Measurements from ENCODE around the gene TGFB3.

TGFB3 gene

GRCh38 chr14:75987201-75987970, 5.6 kb upstream of the TGFB3 start:
- no peak for DNase-seq (ENCODE audit: insufficient read length, low spot score)
- FAIRE-seq: no peak

DNA sequence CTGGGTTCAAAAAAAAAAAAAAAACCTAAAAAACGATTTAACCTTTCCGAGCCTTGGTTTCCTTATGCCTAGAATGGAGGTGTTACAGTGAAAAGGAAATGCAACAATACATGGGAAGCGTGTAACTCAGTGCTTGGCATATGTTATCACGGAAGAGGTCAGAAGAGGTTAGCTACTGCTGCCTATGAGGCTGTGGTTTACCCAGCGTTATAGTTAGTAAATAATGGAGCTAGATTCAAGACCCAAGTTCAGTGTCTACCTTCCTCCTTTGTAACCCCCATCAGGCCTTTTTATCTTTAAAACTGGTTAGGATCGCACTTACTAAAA, 4.6 kb upstream of the TGFB3 start:
- FAIRE-seq (no peak), DNase-seq (ENCODE audit: insufficient read length, low spot score) (no peak)

DNA sequence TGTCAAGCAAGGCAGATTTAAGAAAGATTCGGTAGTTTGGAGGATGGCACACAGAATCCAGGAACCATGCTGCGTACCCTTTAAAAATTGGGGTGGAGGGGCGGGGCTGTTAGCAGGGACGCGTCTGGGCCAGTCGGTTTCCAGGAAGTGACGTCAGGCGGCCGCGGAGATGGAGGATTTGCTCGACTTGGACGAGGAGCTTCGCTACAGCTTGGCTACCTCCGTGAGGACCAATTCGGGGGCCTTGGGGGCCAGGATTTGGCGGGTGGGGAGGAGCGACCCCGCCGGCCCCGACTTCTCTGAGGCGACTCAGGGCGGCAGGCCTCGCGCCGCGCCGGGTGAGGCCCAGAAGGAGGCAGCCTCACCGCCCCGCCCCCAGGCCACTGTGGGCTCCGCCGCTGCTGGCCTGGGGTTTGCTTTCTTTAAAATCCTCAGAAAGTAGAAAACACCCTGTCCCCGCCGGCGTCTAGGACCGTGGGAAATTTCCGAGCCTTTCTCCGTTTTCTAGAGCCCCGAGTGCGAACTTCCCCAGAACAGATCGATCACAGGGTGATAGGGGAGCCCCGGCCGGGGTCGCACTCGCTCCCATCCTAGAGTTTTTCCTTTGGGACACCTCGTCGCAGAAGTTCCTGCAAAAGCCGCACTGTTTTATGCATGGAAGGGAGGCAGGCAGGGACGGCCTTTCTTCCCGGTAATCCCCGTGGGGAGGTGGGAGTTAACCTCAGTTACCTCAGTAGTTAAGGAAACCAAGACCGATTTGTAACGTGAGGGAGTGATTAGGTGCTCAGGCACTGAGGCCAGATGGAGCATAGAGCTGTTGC, 4.0 kb upstream of the TGFB3 start, which contains the start of gene IFT43:
Gene IFT43 (plus strand): TSS at position 146 of the 821 bp plus-strand sequence. CDS start 24 bp downstream, at position 170.
- FAIRE-seq: peak; percentile 75
- peak; percentile 85 for DNase-seq (ENCODE audit: insufficient read length, low spot score)

GRCh38 chr14:75984674-75985073, 2.9 kb upstream of the TGFB3 start:
- no peak for FAIRE-seq

DNA sequence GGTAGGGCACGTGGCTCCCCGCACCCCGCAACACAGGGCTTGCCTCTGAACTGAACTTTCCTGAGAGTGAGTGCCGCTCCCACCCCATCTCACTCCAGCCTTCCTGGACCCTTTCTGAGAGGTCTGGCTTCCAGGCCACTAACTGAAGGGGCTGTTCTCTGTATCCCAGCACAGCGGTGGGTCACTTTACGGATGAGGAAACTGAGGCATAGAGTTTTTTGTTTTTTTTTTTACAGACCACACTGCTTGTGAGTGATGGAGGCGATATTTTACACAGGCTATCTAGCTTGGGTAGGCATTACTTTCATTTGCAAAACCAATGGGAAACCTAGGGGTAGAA, 1.2 kb upstream of the TGFB3 start:
- DNase-seq (ENCODE audit: insufficient read length, low spot score): no peak
- no peak for FAIRE-seq

More at GRCh38 chr14:75984674-75985073, 2.9 kb upstream of the TGFB3 start:
- DNase-seq (ENCODE audit: insufficient read length, low spot score): no peak

DNA sequence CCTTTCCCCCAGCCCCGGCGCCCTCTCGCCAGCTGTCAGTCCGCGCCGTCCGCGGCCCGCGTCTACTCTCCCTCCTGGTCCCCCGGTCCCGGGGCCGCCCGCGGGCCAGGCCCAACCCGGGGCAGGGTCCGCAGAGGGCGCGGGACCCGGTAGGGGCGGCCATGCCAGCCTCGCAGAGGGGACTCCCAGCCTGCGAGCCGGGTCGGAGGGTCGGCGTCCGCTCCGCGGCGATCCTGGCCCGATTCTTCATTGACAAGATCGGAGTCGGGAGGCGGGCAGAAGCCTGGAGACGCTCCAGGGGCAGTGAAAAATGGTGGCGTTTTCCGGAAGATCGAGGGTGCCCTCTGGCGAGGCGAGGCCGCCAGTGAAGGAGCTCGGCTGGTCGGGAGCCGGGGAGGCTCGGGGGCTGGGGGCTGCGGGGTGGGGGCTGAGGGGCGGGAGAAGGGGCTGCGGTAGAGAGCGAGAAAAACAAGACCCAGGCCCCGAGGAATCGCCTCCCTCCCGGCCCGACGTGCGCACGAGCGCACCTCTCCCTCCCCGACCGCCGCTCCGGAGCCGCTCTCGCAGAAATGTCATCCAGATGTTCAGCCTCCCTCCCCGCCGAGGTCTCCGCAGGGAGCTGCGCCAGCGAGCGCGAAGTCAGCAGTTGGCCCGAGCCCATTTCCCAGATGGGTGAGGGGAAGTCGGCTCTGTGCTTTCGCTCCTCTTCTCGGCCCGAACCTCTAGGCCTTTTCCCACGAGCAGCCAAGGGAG, 647 bp upstream of the TGFB3 start:
- DNase-seq (ENCODE audit: insufficient read length, low spot score) (peak; percentile 59), FAIRE-seq (no peak)

DNA sequence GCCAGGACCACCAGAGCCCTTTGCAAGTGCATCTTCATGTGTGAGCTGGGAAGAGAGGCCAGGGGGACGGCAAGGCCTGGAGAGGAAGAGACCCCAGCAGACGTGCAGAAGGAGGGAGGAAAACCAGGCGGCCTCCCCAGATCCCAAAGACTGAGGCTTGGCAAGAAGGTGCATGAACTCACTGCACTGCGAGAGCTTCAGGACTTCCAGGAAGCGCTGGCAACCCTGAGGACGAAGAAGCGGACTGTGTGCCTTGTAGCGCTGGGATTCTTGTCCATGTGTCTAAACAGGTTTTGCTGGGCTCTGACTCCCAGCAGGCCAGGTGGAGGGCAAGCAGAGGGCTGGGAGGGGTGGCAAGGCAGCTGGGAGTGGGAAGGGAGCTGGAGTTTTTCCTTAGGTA, 939 bp downstream of the TGFB3 start:
- FAIRE-seq (no peak), DNase-seq (ENCODE audit: insufficient read length, low spot score) (no peak)

GRCh38 chr14:75979648-75980565, 1.9 kb downstream of the TGFB3 start:
- no peak for DNase-seq (ENCODE audit: insufficient read length, low spot score)
- no peak for FAIRE-seq

GRCh38 chr14:75979071-75979571, 2.7 kb downstream of the TGFB3 start:
- no peak for DNase-seq (ENCODE audit: insufficient read length, low spot score)
- FAIRE-seq: peak; percentile 37

GRCh38 chr14:75978249-75978731, 3.5 kb downstream of the TGFB3 start:
- DNase-seq (ENCODE audit: insufficient read length, low spot score) (no peak), FAIRE-seq (no peak)

DNA sequence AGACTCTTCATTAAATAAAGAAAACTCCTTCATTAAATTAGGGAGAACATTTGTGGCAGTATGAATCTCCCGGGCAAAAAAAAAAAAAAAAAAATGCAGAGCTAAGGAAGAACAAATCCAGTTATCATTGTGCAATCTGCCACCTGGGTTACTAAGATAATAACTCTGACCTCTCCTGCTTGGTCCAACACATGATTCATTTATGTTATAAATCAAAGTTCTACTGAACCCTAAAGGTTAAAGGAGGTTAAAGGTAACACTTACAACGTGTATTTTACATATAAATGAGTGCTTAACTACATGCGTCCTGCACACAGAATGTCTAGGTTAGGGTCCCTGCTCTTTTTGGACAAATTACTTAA, 4.2 kb downstream of the TGFB3 start:
- FAIRE-seq (no peak), DNase-seq (ENCODE audit: insufficient read length, low spot score) (no peak)

DNA sequence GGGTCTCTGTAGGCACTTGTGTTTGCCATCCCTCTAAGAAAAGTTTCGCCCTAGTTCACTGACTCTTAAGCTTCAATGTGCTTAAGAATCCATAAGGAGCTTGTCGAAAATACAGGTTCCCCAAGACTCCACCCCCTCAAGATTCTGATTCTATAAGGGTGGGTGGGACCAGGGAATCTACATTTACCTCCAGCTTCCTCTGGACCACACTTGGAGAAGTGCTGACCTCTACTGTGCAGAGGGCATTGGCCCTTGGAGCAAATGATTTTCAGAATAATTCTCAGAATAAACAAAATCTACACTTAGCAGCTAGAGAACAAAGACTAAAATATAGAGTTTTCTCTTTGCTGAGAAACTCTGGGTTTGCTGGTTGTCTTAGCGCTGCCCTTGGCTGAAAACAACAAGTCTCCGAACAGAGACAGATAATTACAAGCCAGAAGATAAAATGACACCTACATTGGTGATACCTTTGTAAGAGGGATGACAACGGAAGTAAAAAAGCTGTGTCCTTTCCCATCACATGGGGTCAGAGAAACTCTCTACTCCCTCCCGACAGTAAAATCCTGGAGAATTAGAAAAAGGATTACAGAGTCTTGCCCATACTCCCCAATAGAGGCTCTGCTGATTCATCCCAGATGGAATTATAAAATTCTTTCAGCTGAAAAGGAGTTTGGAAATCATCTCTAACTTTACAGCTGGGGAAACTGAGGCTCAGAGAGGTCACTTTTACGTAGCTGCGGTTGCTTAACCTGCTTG, 4.8 kb downstream of the TGFB3 start:
- FAIRE-seq (no peak), DNase-seq (ENCODE audit: insufficient read length, low spot score) (no peak)

- FAIRE-seq: no peak
- DNase-seq (ENCODE audit: insufficient read length, low spot score): no peak
Observed at GRCh38 chr14:75972801-75973421, 8.9 kb downstream of the TGFB3 start.

DNA sequence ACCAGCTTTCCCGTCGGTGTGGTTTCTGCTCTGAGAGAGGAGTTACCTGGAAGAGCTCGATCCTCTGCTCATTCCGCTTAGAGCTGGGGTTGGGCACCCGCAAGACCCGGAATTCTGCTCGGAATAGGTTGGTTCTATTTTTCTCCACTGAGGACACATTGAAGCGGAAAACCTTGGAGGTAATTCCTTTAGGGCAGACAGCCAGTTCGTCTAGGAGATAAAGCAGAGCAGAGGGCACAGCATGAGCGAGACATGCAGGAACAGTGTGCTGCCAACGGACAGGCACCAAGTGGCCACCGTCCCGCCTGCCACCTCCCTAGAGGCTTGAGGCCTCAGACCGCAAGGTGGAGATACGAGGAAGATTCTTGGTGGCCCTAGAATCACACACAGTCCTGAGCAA, 10.3 kb downstream of the TGFB3 start:
- DNase-seq (ENCODE audit: insufficient read length, low spot score): no peak
- FAIRE-seq: no peak

GRCh38 chr14:75970989-75971388, 10.8 kb downstream of the TGFB3 start:
- no peak for DNase-seq (ENCODE audit: insufficient read length, low spot score)
- no peak for FAIRE-seq

DNA sequence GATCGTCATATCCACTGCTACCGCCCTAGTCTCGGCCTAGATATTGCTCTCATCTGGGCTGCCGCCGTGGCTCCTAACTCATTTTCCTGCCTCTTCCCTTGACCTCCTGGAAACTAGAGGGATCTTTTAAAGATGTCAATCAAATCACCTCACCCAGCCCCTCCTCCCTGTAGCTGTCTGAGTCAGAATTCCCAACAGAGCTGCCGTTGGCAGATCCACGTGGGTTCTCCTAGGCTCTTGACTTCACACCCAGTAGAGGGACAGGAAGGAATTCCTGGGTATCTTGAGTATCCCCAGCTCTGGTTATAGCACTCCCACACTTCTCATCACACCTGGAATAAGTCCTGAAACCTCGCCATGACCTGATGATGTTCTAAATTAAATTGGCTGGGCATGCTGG, 11.9 kb downstream of the TGFB3 start:
- no peak for FAIRE-seq
- DNase-seq (ENCODE audit: insufficient read length, low spot score): no peak

DNA sequence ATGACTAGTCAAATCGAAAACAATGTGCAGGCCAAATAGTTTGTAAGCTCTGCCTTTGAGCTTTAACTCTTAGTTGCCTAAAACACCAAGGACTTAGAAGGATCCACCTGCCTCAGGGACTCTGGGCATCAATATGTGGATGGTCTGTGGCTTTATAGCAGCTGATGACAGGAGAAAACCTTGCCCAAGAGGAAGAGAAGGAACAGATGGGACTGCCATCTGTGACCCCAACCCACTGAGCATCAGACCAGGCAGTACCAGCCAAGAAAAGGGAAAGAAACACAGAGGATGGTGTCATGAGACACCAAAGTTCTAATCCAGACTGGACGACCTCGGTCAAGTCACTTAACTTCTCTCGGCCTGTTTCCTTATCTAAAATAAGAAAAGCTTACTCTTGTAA, 12.7 kb downstream of the TGFB3 start:
- DNase-seq (ENCODE audit: insufficient read length, low spot score) (no peak), FAIRE-seq (no peak)

DNA sequence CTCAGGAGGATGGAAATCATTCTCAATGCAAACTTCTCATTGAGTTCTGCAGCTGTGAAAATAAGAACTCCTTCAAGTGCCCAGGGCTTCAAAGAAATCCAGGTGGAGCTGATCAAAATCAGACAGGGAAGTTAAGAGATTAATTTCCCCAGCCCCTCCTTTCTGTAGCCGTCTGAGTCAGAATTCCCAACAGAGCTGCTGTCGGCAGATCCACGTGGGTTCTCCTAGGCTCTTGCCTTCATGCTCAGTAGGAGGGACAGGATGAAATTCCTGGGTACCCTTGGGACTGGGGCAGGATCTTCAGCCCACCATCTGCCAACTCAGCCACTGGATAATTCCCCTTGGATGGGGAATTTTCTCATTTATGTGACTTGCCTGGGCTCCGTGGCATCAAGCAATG, 13.3 kb downstream of the TGFB3 start:
- DNase-seq (ENCODE audit: insufficient read length, low spot score): no peak

GRCh38 chr14:75967866-75968265, 13.9 kb downstream of the TGFB3 start:
- no peak for FAIRE-seq
- no peak for DNase-seq (ENCODE audit: insufficient read length, low spot score)

More for the DNA sequence above, 13.3 kb downstream of the TGFB3 start:
- FAIRE-seq: no peak
